ENCODE measurements around the gene GDPGP1. TPM values are rescaled to one million over a fixed set of nuclear protein-coding genes. Genes with fewer than 3 reads are reported as not detected.
A peak's percentile ranks its signal among the peaks of the same experiment; 100 is the strongest.

Gene GDPGP1
- total and polyA plus RNA-seq, 10 of the 15 experiments (the other 5 are each of a cell fraction or from before 2014, with no cell fraction given), result 0.68 to 8.9 (median 3.0) TPM

DNA sequence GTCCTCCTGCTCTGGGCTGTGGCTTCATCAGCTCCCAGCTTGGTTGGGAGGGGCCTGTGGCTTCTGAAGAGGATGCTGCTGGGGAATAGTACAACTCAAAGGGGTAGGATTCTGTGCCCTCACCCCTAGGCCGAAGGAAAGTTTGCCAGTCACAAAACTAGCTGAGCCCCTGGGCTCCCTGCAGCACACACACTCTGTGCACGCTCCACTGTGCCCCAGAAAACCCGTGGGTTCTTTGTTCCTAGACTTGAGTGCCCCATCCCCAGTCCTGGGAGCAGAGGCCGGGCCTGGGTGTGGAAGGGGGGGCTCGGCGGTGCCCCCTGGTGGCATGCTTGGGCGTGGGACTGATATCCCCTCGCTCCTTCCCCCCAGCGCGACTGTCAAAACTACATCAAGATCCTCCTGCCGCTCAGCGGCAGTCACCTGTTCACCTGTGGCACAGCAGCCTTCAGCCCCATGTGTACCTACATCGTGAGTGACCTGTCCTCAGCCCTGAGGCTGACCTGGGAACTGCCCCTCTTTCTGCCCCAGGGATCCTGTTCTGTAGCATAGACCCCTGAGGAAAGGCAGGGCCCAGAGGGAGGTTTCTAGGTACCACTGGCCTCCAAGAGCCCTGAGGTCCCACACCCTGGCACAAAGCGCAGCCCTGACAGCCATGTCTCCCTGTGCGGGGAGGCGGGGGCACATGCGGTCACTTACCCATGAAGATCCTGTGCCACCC, 14.4 kb upstream of the GDPGP1 start (continued):
- TF ChIP-seq, protein P1, sequence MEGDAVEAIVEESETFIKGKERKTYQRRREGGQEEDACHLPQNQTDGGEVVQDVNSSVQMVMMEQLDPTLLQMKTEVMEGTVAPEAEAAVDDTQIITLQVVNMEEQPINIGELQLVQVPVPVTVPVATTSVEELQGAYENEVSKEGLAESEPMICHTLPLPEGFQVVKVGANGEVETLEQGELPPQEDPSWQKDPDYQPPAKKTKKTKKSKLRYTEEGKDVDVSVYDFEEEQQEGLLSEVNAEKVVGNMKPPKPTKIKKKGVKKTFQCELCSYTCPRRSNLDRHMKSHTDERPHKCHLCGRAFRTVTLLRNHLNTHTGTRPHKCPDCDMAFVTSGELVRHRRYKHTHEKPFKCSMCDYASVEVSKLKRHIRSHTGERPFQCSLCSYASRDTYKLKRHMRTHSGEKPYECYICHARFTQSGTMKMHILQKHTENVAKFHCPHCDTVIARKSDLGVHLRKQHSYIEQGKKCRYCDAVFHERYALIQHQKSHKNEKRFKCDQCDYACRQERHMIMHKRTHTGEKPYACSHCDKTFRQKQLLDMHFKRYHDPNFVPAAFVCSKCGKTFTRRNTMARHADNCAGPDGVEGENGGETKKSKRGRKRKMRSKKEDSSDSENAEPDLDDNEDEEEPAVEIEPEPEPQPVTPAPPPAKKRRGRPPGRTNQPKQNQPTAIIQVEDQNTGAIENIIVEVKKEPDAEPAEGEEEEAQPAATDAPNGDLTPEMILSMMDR (IDR thresholded peaks at IDR 0.05 in 2 of 3, conservative IDR thresholded peaks at IDR 0.05 in 1 of 3; ENCODE audit: control insufficient read depth in 2 of 3, extremely low read depth in 1 of 3, insufficient read depth in 1 of 3, low read depth in 3 of 3, low read length in 3 of 3), result peak; percentile 58 to 82 (median 69)
- TF ChIP-seq, protein P2, sequence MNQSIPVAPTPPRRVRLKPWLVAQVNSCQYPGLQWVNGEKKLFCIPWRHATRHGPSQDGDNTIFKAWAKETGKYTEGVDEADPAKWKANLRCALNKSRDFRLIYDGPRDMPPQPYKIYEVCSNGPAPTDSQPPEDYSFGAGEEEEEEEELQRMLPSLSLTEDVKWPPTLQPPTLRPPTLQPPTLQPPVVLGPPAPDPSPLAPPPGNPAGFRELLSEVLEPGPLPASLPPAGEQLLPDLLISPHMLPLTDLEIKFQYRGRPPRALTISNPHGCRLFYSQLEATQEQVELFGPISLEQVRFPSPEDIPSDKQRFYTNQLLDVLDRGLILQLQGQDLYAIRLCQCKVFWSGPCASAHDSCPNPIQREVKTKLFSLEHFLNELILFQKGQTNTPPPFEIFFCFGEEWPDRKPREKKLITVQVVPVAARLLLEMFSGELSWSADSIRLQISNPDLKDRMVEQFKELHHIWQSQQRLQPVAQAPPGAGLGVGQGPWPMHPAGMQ (IDR thresholded peaks at IDR 0.05; ENCODE audit: borderline replicate concordance), result no peak
- no peak for TF ChIP-seq ASH2L (IDR thresholded peaks at IDR 0.05; ENCODE audit: borderline replicate concordance, low read depth)
- no peak for TF ChIP-seq NR2C2 (IDR thresholded peaks at IDR 0.05; ENCODE audit: borderline replicate concordance, control insufficient read depth, insufficient read length, low read depth)
- TF ChIP-seq BACH1 (IDR thresholded peaks at IDR 0.05; ENCODE audit: borderline replicate concordance), result no peak
- no peak for TF ChIP-seq JUNB (IDR thresholded peaks at IDR 0.05)
- TF ChIP-seq YY1 (IDR thresholded peaks at IDR 0.05; ENCODE audit: low read depth, low read length), result 0 out of 2 replicates have a peak, but pooled peaks have one; percentile 41
- no peak for TF ChIP-seq NFXL1 (IDR thresholded peaks at IDR 0.05; ENCODE audit: borderline replicate concordance)
- no peak for TF ChIP-seq FOS (IDR thresholded peaks at IDR 0.05; ENCODE audit: borderline replicate concordance, extremely low read depth, insufficient read length)
- peak; percentile 58 for TF ChIP-seq RAD21 (IDR thresholded peaks at IDR 0.05; ENCODE audit: insufficient read depth, low read depth, low read length)
- TF ChIP-seq SMC3 (IDR thresholded peaks at IDR 0.05; ENCODE audit: borderline replicate concordance, low read length), result peak; percentile 85
- TF ChIP-seq, protein P3, sequence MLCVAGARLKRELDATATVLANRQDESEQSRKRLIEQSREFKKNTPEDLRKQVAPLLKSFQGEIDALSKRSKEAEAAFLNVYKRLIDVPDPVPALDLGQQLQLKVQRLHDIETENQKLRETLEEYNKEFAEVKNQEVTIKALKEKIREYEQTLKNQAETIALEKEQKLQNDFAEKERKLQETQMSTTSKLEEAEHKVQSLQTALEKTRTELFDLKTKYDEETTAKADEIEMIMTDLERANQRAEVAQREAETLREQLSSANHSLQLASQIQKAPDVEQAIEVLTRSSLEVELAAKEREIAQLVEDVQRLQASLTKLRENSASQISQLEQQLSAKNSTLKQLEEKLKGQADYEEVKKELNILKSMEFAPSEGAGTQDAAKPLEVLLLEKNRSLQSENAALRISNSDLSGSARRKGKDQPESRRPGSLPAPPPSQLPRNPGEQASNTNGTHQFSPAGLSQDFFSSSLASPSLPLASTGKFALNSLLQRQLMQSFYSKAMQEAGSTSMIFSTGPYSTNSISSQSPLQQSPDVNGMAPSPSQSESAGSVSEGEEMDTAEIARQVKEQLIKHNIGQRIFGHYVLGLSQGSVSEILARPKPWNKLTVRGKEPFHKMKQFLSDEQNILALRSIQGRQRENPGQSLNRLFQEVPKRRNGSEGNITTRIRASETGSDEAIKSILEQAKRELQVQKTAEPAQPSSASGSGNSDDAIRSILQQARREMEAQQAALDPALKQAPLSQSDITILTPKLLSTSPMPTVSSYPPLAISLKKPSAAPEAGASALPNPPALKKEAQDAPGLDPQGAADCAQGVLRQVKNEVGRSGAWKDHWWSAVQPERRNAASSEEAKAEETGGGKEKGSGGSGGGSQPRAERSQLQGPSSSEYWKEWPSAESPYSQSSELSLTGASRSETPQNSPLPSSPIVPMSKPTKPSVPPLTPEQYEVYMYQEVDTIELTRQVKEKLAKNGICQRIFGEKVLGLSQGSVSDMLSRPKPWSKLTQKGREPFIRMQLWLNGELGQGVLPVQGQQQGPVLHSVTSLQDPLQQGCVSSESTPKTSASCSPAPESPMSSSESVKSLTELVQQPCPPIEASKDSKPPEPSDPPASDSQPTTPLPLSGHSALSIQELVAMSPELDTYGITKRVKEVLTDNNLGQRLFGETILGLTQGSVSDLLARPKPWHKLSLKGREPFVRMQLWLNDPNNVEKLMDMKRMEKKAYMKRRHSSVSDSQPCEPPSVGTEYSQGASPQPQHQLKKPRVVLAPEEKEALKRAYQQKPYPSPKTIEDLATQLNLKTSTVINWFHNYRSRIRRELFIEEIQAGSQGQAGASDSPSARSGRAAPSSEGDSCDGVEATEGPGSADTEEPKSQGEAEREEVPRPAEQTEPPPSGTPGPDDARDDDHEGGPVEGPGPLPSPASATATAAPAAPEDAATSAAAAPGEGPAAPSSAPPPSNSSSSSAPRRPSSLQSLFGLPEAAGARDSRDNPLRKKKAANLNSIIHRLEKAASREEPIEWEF (IDR thresholded peaks at IDR 0.05; ENCODE audit: insufficient replicate concordance, low read depth, low read length), result no peak
- TF ChIP-seq PAX8 (IDR thresholded peaks at IDR 0.05), result no peak
- TF ChIP-seq CREM (IDR thresholded peaks at IDR 0.05; ENCODE audit: low read depth), result no peak
- TF ChIP-seq YBX1 (IDR thresholded peaks at IDR 0.05), result no peak
- TF ChIP-seq MXI1 (IDR thresholded peaks at IDR 0.05; ENCODE audit: low read depth, low read length), result no peak
- TF ChIP-seq, protein P4, sequence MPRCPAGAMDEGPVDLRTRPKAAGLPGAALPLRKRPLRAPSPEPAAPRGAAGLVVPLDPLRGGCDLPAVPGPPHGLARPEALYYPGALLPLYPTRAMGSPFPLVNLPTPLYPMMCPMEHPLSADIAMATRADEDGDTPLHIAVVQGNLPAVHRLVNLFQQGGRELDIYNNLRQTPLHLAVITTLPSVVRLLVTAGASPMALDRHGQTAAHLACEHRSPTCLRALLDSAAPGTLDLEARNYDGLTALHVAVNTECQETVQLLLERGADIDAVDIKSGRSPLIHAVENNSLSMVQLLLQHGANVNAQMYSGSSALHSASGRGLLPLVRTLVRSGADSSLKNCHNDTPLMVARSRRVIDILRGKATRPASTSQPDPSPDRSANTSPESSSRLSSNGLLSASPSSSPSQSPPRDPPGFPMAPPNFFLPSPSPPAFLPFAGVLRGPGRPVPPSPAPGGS (IDR thresholded peaks at IDR 0.05; ENCODE audit: borderline replicate concordance, insufficient read depth, low read depth, low read length, poor library complexity, severe bottlenecking), result no peak
- TF ChIP-seq JUND (IDR thresholded peaks at IDR 0.05; ENCODE audit: low read depth, low read length), result no peak
